H1 (cell line): ENCODE measurements around the gene SRD5A3. TPM values are rescaled to one million over a fixed set of nuclear protein-coding genes. Genes with fewer than 3 reads are reported as not detected.

ENCODE experiments used
- CTCF ChIA-PET: fragments of 300-600 bp; sonication (Branson Sonifier 250); formaldehyde crosslinking; loops from one replicate; lab custom pipeline; 2021; ENCODE audit not compliant: partially characterized antibody; lab: Charles Lee
- POLR2A ChIA-PET: fragments of 300-600 bp; sonication (Branson Sonifier 250); formaldehyde crosslinking; loops from one replicate; lab custom pipeline; 2021; ENCODE audit warnings: inconsistent platforms; ENCODE audit not compliant: partially characterized antibody; lab: Charles Lee
- DNase-seq, 2 experiments: peaks; one replicate each; pipeline versions ENCODE4 v3.0.0 to v3.0.0-alpha.2; 2010 to 2022; ENCODE audit warnings: low spot score in 2 of 2, low read depth in 1 of 2, mixed read lengths in 1 of 2
- FAIRE-seq: peaks from 2 replicates; lab custom pipeline; 2011; peaks lifted over from hg19 to GRCh38; lab: Jason Lieb, UNC
- H2AFZ ChIP-seq: 2 replicates; pipeline ENCODE4 v1.8.1; 2012; ENCODE audit warnings: low read length, inconsistent platforms
- H2AK5ac ChIP-seq: 2 replicates; pipeline ENCODE4 v1.6.1; 2013; ENCODE audit warnings: low read depth, low read length
- H2BK120ac ChIP-seq: replicated peaks from 2 replicates; pipeline ENCODE3; 2013; ENCODE audit warnings: low read depth, low read length, inconsistent platforms
- H2BK12ac ChIP-seq: 2 replicates; pipeline ENCODE4 v1.6.1; 2013; ENCODE audit warnings: low read depth, low read length
- H2BK15ac ChIP-seq: 2 replicates; pipeline ENCODE4 v1.6.1; 2013; ENCODE audit warnings: low read length
- H2BK20ac ChIP-seq: 2 replicates; pipeline ENCODE4 v1.6.1; 2013; ENCODE audit warnings: low read length
- H2BK5ac ChIP-seq: 2 replicates; pipeline ENCODE4 v1.6.1; 2013; ENCODE audit warnings: low read depth, low read length
- H3K14ac ChIP-seq: 2 replicates; pipeline ENCODE4 v1.6.1; 2013; ENCODE audit warnings: inconsistent platforms; ENCODE audit not compliant: insufficient read length
- H3K18ac ChIP-seq: 2 replicates; pipeline ENCODE4 v1.6.1; 2013; ENCODE audit warnings: low read length; ENCODE audit errors: extremely low read depth
- H3K23ac ChIP-seq: 2 replicates; pipeline ENCODE4 v1.6.1; 2013; ENCODE audit warnings: inconsistent platforms; ENCODE audit not compliant: insufficient read length
- H3K23me2 ChIP-seq: 2 replicates; pipeline ENCODE4 v1.6.1; 2013; ENCODE audit warnings: low read depth, low read length
- H3K27ac ChIP-seq: 2 replicates; pipeline ENCODE4 v1.6.1; 2011; ENCODE audit warnings: low read depth, low read length, inconsistent platforms
- H3K27me3 ChIP-seq, 4 experiments: replicated peaks in 1 of 4; 1 replicate in 1 of 4; 2 replicates in 3 of 4; pipeline versions ENCODE4 v1.6.1 to v1.8.1; 2011 to 2013; ENCODE audit warnings: low read length in 3 of 4, mild to moderate bottlenecking in 3 of 4, inconsistent platforms in 2 of 4, mixed read lengths in 2 of 4, moderate library complexity in 1 of 4; ENCODE audit not compliant: control insufficient read depth in 3 of 4, insufficient read depth in 3 of 4; ENCODE audit errors: extremely low read depth in 1 of 4
- H3K36me3 ChIP-seq, 4 experiments: 2 replicates each; pipeline versions ENCODE4 v1.6.1 to v1.8.1; 2011 to 2013; ENCODE audit warnings: mild to moderate bottlenecking in 4 of 4, low read length in 3 of 4, moderate library complexity in 2 of 4, control low read depth in 1 of 4, inconsistent platforms in 1 of 4; ENCODE audit not compliant: insufficient read depth in 4 of 4, control insufficient read depth in 2 of 4
- H3K4ac ChIP-seq: replicated peaks from 2 replicates; pipeline ENCODE3; 2013; ENCODE audit warnings: low read length, low read depth, mixed read lengths, inconsistent platforms; ENCODE audit not compliant: insufficient read length
- H3K4me1 ChIP-seq, 4 experiments: replicated peaks in 1 of 4; 1 replicate in 1 of 4; 2 replicates in 3 of 4; pipeline versions ENCODE4 v1.6.1 to v1.8.1; 2011 to 2013; ENCODE audit warnings: low read length in 3 of 4, inconsistent platforms in 2 of 4, mixed read lengths in 1 of 4; ENCODE audit not compliant: insufficient read depth in 4 of 4, control insufficient read depth in 3 of 4
- H3K4me2 ChIP-seq, 2 experiments: 2 replicates each; pipeline versions ENCODE4 v1.6.1 to v1.8.1; 2011 to 2013; ENCODE audit warnings: low read depth in 2 of 2, low read length in 2 of 2, control low read depth in 1 of 2, inconsistent platforms in 1 of 2, mild to moderate bottlenecking in 1 of 2; ENCODE audit not compliant: insufficient read depth in 1 of 2
- H3K4me3 ChIP-seq, 4 experiments: fragments of 200-600, 300-600 bp in 1 of 4; sonication (generic), shearing (Covaris generic), sonication (Bioruptor Twin) in 1 of 4; 2 replicates each; pipeline versions ENCODE4 v1.5.1 to v1.8.1; 2011 to 2016; ENCODE audit warnings: low read length in 4 of 4, low read depth in 3 of 4, control low read depth in 2 of 4, inconsistent platforms in 2 of 4, mild to moderate bottlenecking in 2 of 4, mixed read lengths in 1 of 4, moderate library complexity in 1 of 4; ENCODE audit not compliant: insufficient read depth in 2 of 4; ENCODE audit errors: extremely low read depth in 1 of 4
- H3K56ac ChIP-seq: replicated peaks from 2 replicates; pipeline ENCODE3; 2013; ENCODE audit warnings: low read depth, mild to moderate bottlenecking, mixed read lengths, low read length, inconsistent platforms; ENCODE audit not compliant: insufficient read length
- H3K79me1 ChIP-seq: 2 replicates; pipeline ENCODE4 v1.6.1; 2013; ENCODE audit warnings: low read depth, low read length, control low read depth
- H3K79me2 ChIP-seq, 2 experiments: 2 replicates each; pipeline versions ENCODE4 v1.6.1 to v1.8.1; 2012 to 2013; ENCODE audit warnings: low read length in 2 of 2, mild to moderate bottlenecking in 2 of 2, inconsistent platforms in 1 of 2; ENCODE audit not compliant: insufficient read depth in 2 of 2, control insufficient read depth in 1 of 2
- H3K9ac ChIP-seq, 4 experiments: replicated peaks in 1 of 4; 1 replicate in 1 of 4; 2 replicates in 3 of 4; pipeline versions ENCODE4 v1.6.1 to v1.8.1; 2011 to 2013; ENCODE audit warnings: low read depth in 3 of 4, low read length in 3 of 4, control low read depth in 2 of 4, mild to moderate bottlenecking in 2 of 4, moderate library complexity in 2 of 4, inconsistent platforms in 1 of 4; ENCODE audit errors: extremely low read depth in 1 of 4
- H3K9me3 ChIP-seq, 2 experiments: 2 replicates each; pipeline versions ENCODE4 v1.6.1 to v1.8.1; 2012 to 2013; ENCODE audit warnings: mild to moderate bottlenecking in 2 of 2, moderate library complexity in 2 of 2, control low read depth in 1 of 2, inconsistent platforms in 1 of 2, low read depth in 1 of 2, low read length in 1 of 2, mixed read lengths in 1 of 2; ENCODE audit not compliant: insufficient read depth in 2 of 2
- H4K20me1 ChIP-seq, 2 experiments: replicated peaks in 1 of 2; 2 replicates each; pipeline versions ENCODE3 to v1.8.1; 2011 to 2013; ENCODE audit warnings: inconsistent platforms in 2 of 2, low read length in 2 of 2, mild to moderate bottlenecking in 1 of 2; ENCODE audit not compliant: insufficient read depth in 2 of 2, control insufficient read depth in 1 of 2
- H4K5ac ChIP-seq: 2 replicates; pipeline ENCODE4 v1.6.1; 2013; ENCODE audit warnings: low read length, low read depth, mixed read lengths, inconsistent platforms; ENCODE audit not compliant: insufficient read length
- H4K8ac ChIP-seq: 2 replicates; pipeline ENCODE4 v1.8.0; 2013; ENCODE audit warnings: mild to moderate bottlenecking, moderate library complexity, low read length, inconsistent platforms; ENCODE audit not compliant: insufficient read depth; ENCODE audit errors: extremely low read depth
- H4K91ac ChIP-seq: replicated peaks from 2 replicates; pipeline ENCODE3; 2013; ENCODE audit warnings: low read length, mixed read lengths, inconsistent platforms; ENCODE audit not compliant: insufficient read length
- ASH2L ChIP-seq: fragments of 200-600, 300-600 bp; sonication (generic); IDR thresholded peaks from one replicate; pipeline ENCODE4 v1.7.1; 2017; ENCODE audit warnings: low read length
- BCL11A ChIP-seq, 2 experiments: IDR thresholded peaks; one replicate each; pipeline ENCODE4 v1.6.1; 2011; ENCODE audit warnings: low read depth in 2 of 2, low read length in 2 of 2, mild to moderate bottlenecking in 2 of 2
- NANOG ChIP-seq: IDR thresholded peaks from 2 replicates; pipeline ENCODE4 v1.6.1; 2011; ENCODE audit warnings: low read length, low read depth, mild to moderate bottlenecking, inconsistent platforms; ENCODE audit not compliant: insufficient read depth, poor library complexity, severe bottlenecking
- PHF8 ChIP-seq: fragments of 200-600 bp; sonication (generic); conservative IDR thresholded peaks from 2 replicates; pipeline ENCODE4 v1.7.1; 2012; ENCODE audit warnings: low read depth, mild to moderate bottlenecking, inconsistent platforms, low read length, moderate library complexity
- POLR2AphosphoS5 ChIP-seq: IDR thresholded peaks from 2 replicates; pipeline ENCODE4 v1.6.1; 2011; ENCODE audit warnings: low read depth, low read length
- RBBP5 ChIP-seq: IDR thresholded peaks from 2 replicates; pipeline ENCODE4 v1.7.1; 2012; ENCODE audit warnings: low read depth, mild to moderate bottlenecking, inconsistent platforms, low read length, moderate library complexity, borderline replicate concordance
- SIN3A ChIP-seq, 2 experiments: IDR thresholded peaks in 1 of 2; conservative IDR thresholded peaks in 1 of 2; 2 replicates each; pipeline ENCODE4 v1.6.1; 2011 to 2012; ENCODE audit warnings: low read length in 2 of 2, improper control_type of control experiment in 1 of 2, low read depth in 1 of 2, mild to moderate bottlenecking in 1 of 2
- TAF7 ChIP-seq: optimal IDR thresholded peaks from 2 replicates; pipeline ENCODE3; 2011; ENCODE audit warnings: low read depth, mild to moderate bottlenecking, inconsistent platforms, low read length, moderate library complexity, borderline replicate concordance
- TCF12 ChIP-seq: IDR thresholded peaks from 2 replicates; pipeline ENCODE4 v1.6.1; 2011; ENCODE audit warnings: low read depth, mild to moderate bottlenecking, low read length
- YY1 ChIP-seq: IDR thresholded peaks from 2 replicates; pipeline ENCODE4 v1.6.1; 2011; ENCODE audit warnings: low read depth, mild to moderate bottlenecking, low read length
- ZNF274 ChIP-seq: IDR thresholded peaks from 2 replicates; pipeline ENCODE4 v1.7.0; 2012; ENCODE audit warnings: low read length, borderline replicate concordance; ENCODE audit errors: extremely low read depth
- WGBS, 2 experiments: shearing (Covaris generic) in 1 of 2; methylation state at CpG; one replicate each; pipeline versions ENCODE4 v1.1.6 to v1.1.7; 2013 to 2015; ENCODE audit warnings: low lambda C conversion rate in 2 of 2, mixed read lengths in 2 of 2, inconsistent platforms in 1 of 2, low coverage in 1 of 2, missing lambda C conversion rate in 1 of 2; ENCODE audit not compliant: insufficient replicate concordance in 2 of 2, insufficient coverage in 1 of 2, insufficient read length in 1 of 2; ENCODE audit errors: extremely low coverage in 1 of 2, missing lambda C conversion rate in 1 of 2; 5-methylcytosine and 5-hydroxymethylcytosine counted together
- polyA plus RNA-seq, 7 experiments: library from polyadenylated mRNA; depleted of rRNA in 3 of 7; stranded (reverse) in 5 of 7; unstranded in 2 of 7; fragments of >200 nt in 5 of 7; fragments of 200-250 nt in 2 of 7; gene quantifications; 1 replicate in 5 of 7; 2 replicates in 1 of 7; 4 replicates in 1 of 7; pipeline versions ENCODE4 v1.2.1 to v1.2.3, GENCODE V29; 2011 to 2013; ENCODE audit warnings: missing spikeins in 2 of 7, mixed read lengths in 2 of 7
- total RNA-seq: library from RNA; stranded (reverse); fragmentation: NEBNext Ultra II Directional; extraction: Animal tissue kit (Norgen Biotek cat#: 25700); gene quantifications from 2 replicates; pipeline ENCODE4 v1.2.1, GENCODE V29; 2021
- TF ChIP-seq, protein P1 (sequence below), 3 experiments: IDR thresholded peaks; 1 replicate in 2 of 3; 2 replicates in 1 of 3; pipeline versions ENCODE4 v1.5.1 to v1.6.1; 2011; ENCODE audit warnings: low read length in 3 of 3, mild to moderate bottlenecking in 3 of 3, inconsistent platforms in 2 of 3, low read depth in 1 of 3, moderate library complexity in 1 of 3; ENCODE audit not compliant: insufficient read depth in 1 of 3; ENCODE audit errors: control extremely low read depth in 1 of 3

SRD5A3 gene
- total and polyA plus RNA-seq, 2 of the 8 experiments (the other 6 are each of a cell fraction or from before 2014, with no cell fraction given), result 19.6 to 34.6 TPM

GRCh38 chr4:55304303-55304702 is 41.7 kb upstream of the SRD5A3 start:
- Histone ChIP-seq H4K20me1 (no peaks in the 10 kb centered on the region), H2BK20ac (no peak overlapping the region), H3K4ac (no peak overlapping the region), H4K5ac (no peak overlapping the region), H3K4me2 (no peak overlapping the region), H2BK15ac (no peak overlapping the region), H3K79me1 (no peaks in the 10 kb centered on the region), H3K9ac (no peak overlapping the region), H2AFZ (no peak overlapping the region), H3K27ac (no peak overlapping the region), H3K79me2 (no peaks in the 10 kb centered on the region), H3K23ac (no peak overlapping the region), H2BK5ac (no peak overlapping the region), H2BK12ac (no peak overlapping the region), H2AK5ac (no peak overlapping the region), H4K8ac (no peak overlapping the region), H3K56ac (no peak overlapping the region), H3K4me1 (no peaks in the 10 kb centered on the region), H3K18ac (no peak overlapping the region), H3K9me3 (no peaks in the 10 kb centered on the region), H3K4me3 (no peak overlapping the region), H3K36me3 (no peaks in the 10 kb centered on the region), H3K14ac (no peak overlapping the region), H2BK120ac (no peak overlapping the region), H3K23me2 (no peaks in the 10 kb centered on the region; the same call in 1 of the 2 replicates), H3K27me3 (no peaks in the 10 kb centered on the region), H4K91ac (no peak overlapping the region)
- POLR2A ChIA-PET, result no interaction called here
- DNase-seq, result no peak
- CTCF ChIA-PET, result interaction anchor here (1.3 to 1.9 kb wide), 3 partner anchors 8 to 118 kb away, joined by 4 to 9 read pairs (median 7); no protein-coding TSS in a partner anchor
- WGBS, 2 experiments, result 82% methylated on average over 3 of the region's 3 CpGs; no CpG with 5 or more reads in 1 of the 2 experiments
- no peak for FAIRE-seq
- TF ChIP-seq SIN3A (conservative IDR thresholded peaks at IDR 0.05 in 1 of 2, IDR thresholded peaks at IDR 0.05 in 1 of 2; ENCODE audit: low read depth in 1 of 2, low read length in 2 of 2) (no peak), TCF12 (no peak), NANOG (no peak), BCL11A (IDR thresholded peaks at IDR 0.05; ENCODE audit: low read depth in 2 of 2, low read length in 2 of 2) (no peak), ZNF274 (no peak), RBBP5 (no peak), TAF7 (no peak), ASH2L (no peak), YY1 (no peak), PHF8 (no peak), POLR2AphosphoS5 (no peak)
- TF ChIP-seq, protein P1, sequence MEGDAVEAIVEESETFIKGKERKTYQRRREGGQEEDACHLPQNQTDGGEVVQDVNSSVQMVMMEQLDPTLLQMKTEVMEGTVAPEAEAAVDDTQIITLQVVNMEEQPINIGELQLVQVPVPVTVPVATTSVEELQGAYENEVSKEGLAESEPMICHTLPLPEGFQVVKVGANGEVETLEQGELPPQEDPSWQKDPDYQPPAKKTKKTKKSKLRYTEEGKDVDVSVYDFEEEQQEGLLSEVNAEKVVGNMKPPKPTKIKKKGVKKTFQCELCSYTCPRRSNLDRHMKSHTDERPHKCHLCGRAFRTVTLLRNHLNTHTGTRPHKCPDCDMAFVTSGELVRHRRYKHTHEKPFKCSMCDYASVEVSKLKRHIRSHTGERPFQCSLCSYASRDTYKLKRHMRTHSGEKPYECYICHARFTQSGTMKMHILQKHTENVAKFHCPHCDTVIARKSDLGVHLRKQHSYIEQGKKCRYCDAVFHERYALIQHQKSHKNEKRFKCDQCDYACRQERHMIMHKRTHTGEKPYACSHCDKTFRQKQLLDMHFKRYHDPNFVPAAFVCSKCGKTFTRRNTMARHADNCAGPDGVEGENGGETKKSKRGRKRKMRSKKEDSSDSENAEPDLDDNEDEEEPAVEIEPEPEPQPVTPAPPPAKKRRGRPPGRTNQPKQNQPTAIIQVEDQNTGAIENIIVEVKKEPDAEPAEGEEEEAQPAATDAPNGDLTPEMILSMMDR (IDR thresholded peaks at IDR 0.05; ENCODE audit: control extremely low read depth in 1 of 3, insufficient read depth in 1 of 3, low read depth in 1 of 3, low read length in 3 of 3), result no peak
